Measurements from ENCODE around the gene CACNA1C. TPM values are rescaled to one million over a fixed set of nuclear protein-coding genes. Genes with fewer than 3 reads are reported as not detected.

CACNA1C gene
- total RNA-seq, 4 donors from 2014 or later = 1.4 to 3.7 (median 2.2) TPM

DNA sequence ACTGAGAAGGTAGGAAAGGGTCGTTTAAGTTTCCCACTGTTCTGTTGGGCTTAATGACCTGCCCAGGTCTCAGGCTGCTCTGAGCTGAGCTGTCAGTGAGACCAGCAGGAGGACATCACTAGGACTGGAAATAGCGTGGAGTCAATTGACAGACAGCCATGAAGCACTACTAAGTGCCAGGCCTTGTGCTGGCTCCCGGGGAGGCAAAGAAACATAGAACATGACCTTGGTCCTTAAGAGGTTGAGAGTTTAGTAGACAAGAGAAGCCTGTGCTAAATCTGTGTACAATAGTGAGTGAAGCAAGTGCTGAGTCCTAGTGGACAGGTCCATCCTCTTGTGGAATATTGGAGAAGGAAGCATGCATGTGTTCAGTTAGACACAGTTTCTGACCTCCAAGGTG is 239.2 kb downstream of the CACNA1C start:
- H3K27me3 ChIP-seq = peaks cover 4% of the 10 kb centered on the region
- no peak overlapping the region for H3K27ac ChIP-seq
- DNase-seq (ENCODE audit: low spot score in 2 of 2) = no peak
- no peak for TF ChIP-seq EP300 (IDR thresholded peaks at IDR 0.05)
- TF ChIP-seq, protein P1, sequence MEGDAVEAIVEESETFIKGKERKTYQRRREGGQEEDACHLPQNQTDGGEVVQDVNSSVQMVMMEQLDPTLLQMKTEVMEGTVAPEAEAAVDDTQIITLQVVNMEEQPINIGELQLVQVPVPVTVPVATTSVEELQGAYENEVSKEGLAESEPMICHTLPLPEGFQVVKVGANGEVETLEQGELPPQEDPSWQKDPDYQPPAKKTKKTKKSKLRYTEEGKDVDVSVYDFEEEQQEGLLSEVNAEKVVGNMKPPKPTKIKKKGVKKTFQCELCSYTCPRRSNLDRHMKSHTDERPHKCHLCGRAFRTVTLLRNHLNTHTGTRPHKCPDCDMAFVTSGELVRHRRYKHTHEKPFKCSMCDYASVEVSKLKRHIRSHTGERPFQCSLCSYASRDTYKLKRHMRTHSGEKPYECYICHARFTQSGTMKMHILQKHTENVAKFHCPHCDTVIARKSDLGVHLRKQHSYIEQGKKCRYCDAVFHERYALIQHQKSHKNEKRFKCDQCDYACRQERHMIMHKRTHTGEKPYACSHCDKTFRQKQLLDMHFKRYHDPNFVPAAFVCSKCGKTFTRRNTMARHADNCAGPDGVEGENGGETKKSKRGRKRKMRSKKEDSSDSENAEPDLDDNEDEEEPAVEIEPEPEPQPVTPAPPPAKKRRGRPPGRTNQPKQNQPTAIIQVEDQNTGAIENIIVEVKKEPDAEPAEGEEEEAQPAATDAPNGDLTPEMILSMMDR (IDR thresholded peaks at IDR 0.05) = no peak
- no peak for TF ChIP-seq POLR2A (IDR thresholded peaks at IDR 0.05)
- TF ChIP-seq POLR2AphosphoS5 (IDR thresholded peaks at IDR 0.05) = no peak
- H3K9me3 ChIP-seq = no peaks in the 10 kb centered on the region
- H3K4me1 ChIP-seq = peaks cover 18% of the 10 kb centered on the region
- no peak overlapping the region for H3K4me3 ChIP-seq
- no peaks in the 10 kb centered on the region for H3K36me3 ChIP-seq
- 81% methylated on average over 3 of the region's 3 CpGs for WGBS

DNA sequence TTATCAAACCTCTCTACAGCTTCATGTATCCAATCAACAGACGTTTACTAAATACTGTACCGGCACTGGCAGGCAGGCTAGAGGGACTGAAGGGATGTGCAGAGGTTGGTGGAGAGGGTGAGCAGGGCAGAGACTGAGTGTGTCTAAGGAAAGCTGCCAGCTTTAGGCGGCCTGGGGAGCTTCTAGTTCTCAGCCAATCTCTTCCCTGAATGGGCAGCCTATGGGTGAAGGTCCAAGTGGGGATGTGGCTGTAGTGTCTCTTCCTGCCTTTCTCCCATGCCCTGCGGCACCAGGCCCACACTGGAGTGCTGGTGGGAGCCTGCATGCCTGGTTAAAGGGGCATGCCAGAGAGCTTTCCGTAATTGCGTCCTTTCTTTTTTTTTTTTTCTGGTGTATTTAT is 239.8 kb downstream of the CACNA1C start:
- 64% methylated on average over 6 of the region's 6 CpGs for WGBS
- H3K9me3 ChIP-seq = no peaks in the 10 kb centered on the region
- peaks cover 13% of the 10 kb centered on the region for H3K4me1 ChIP-seq
- H3K4me3 ChIP-seq = no peak overlapping the region
- no peak for DNase-seq (ENCODE audit: low spot score in 2 of 2)
- TF ChIP-seq POLR2AphosphoS5 (IDR thresholded peaks at IDR 0.05) (no peak), POLR2A (IDR thresholded peaks at IDR 0.05) (no peak), EP300 (IDR thresholded peaks at IDR 0.05) (no peak)
- TF ChIP-seq, protein P1 (IDR thresholded peaks at IDR 0.05) = no peak
- H3K36me3 ChIP-seq = no peaks in the 10 kb centered on the region
- H3K27me3 ChIP-seq = peaks cover 4% of the 10 kb centered on the region
- no peak overlapping the region for H3K27ac ChIP-seq

DNA sequence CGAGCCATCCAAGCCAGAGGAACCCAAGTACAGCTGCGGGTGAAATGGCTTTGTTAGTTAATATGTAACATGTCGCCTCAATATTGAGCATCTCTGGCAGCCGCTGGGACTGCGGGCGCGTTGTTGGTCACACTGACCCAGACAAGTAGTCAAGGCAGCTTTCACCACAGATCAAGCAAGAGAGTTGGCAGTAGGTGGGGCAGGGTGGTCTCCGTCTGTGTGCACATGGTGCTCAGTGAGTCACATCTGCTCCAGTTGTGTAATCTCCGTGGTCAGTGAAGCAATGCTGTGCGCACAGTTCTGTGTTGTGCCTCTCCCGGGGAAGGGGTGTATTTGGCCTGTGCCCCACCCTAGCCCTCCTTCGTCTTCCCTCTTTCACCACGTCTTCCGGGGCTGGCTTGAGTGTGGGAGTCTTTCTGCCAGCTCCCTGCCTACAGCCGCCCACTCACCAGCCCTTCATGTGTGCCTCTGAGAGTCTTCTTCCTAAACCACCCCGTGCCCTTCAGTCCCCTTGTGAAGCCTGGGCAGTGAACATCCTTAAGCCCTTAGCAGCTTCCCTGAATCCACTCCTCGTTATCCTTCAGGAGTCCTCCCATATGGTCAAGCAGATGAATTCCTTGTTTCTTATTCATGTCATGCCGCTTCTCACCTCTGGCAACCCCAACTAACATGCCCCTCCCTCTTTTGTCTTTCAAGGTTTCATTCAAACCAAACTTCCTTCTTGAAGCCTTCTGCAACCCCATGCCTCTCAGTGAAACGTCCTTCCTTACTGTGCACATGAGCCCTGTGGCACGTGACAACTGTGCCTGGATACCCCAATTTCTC is 242.1 kb downstream of the CACNA1C start:
- H3K36me3 ChIP-seq = no peaks in the 10 kb centered on the region
- H3K9me3 ChIP-seq = no peaks in the 10 kb centered on the region
- DNase-seq (ENCODE audit: low spot score in 2 of 2) = peak; percentile 86 to 90
- peaks cover 4% of the 10 kb centered on the region for H3K27me3 ChIP-seq
- no peak for TF ChIP-seq EP300 (IDR thresholded peaks at IDR 0.05)
- TF ChIP-seq POLR2AphosphoS5 (IDR thresholded peaks at IDR 0.05) = peak in 2 of 3 donors; percentile 40 to 91
- TF ChIP-seq, protein P1 (IDR thresholded peaks at IDR 0.05) = no peak
- no peak for TF ChIP-seq POLR2A (IDR thresholded peaks at IDR 0.05)
- 69% methylated on average over 20 of the region's 20 CpGs for WGBS
- H3K27ac ChIP-seq = no peak overlapping the region
- H3K4me3 ChIP-seq = no peak overlapping the region
- H3K4me1 ChIP-seq = peaks cover 4% of the 10 kb centered on the region

DNA sequence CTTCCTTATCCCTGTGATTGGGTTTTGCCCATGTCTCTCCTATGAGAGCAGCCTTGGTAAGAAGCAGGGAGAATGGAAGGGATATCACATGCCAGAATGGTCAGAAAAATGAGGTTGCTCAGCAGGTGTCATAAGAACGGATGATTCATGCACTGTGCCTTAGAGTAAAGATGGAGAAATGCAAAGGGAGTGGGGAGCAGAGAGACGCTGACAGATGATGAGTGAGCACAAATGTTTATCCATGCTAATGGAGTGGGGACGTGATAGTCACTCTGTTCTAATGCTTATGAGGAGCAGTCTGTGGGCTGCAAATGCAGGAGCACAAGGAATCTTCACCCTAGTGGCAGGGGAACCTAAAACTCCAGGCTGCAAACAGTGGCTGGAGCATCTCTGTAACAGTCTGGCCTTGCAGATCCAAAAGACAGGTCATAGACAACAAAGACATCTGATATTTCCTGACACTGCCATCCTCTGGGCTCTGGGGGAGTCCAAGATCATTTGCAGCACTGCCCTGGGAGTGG is 243.2 kb downstream of the CACNA1C start:
- Histone ChIP-seq H3K36me3 (no peaks in the 10 kb centered on the region), H3K9me3 (no peaks in the 10 kb centered on the region), H3K4me1 (peaks cover 4% of the 10 kb centered on the region), H3K27me3 (no peaks in the 10 kb centered on the region), H3K27ac (no peak overlapping the region), H3K4me3 (no peak overlapping the region)
- WGBS = 79% methylated on average over 3 of the region's 3 CpGs
- TF ChIP-seq POLR2AphosphoS5 (IDR thresholded peaks at IDR 0.05) = no peak
- TF ChIP-seq EP300 (IDR thresholded peaks at IDR 0.05) = no peak
- TF ChIP-seq, protein P1 (IDR thresholded peaks at IDR 0.05) = no peak
- no peak for TF ChIP-seq POLR2A (IDR thresholded peaks at IDR 0.05)
- no peak for DNase-seq (ENCODE audit: low spot score in 2 of 2)

DNA sequence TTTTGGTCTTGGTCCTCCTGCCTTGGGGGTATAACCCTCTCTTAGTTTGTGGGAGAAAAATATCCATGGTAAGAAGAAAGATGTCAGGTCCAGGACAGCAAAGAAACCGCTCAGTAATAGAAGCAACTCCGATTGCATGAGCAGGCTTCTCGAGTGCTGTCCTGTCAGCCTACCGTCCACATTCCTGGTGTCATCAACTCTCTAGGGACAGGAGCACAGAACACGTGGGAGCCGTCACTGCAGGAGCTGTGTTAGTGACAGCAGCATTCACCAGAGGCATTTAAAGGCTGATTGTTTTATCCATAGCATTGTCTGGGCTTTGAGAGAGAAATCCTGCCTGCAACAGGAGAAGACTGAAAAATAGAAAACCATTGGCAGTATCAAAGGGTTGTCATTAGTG is 244.2 kb downstream of the CACNA1C start:
- no peak for TF ChIP-seq POLR2AphosphoS5 (IDR thresholded peaks at IDR 0.05)
- TF ChIP-seq, protein P1 (IDR thresholded peaks at IDR 0.05) = no peak
- no peak for TF ChIP-seq POLR2A (IDR thresholded peaks at IDR 0.05)
- no peak for TF ChIP-seq EP300 (IDR thresholded peaks at IDR 0.05)
- Histone ChIP-seq H3K4me3 (no peak overlapping the region), H3K9me3 (no peaks in the 10 kb centered on the region), H3K27me3 (no peaks in the 10 kb centered on the region), H3K36me3 (no peaks in the 10 kb centered on the region), H3K27ac (no peak overlapping the region), H3K4me1 (peaks cover 7% of the 10 kb centered on the region)
- WGBS = 92% methylated on average over 6 of the region's 6 CpGs
- no peak for DNase-seq (ENCODE audit: low spot score in 2 of 2)

All from suprapubic skin (tissue), 4 donors.